Stimulated activated CD4-positive, alpha-beta T cell treated with anti-CD3 and anti-CD28 coated beads, Interleukin-15, amount 100 ng/mL, for 24 hours (primary cell): ENCODE data around the gene NAA15.
"Not testable (repeated sequence)": the region's sequence is repeated elsewhere in the genome, so short reads cannot be mapped to it uniquely, and the experiment has no call there.

Source experiments
- DNase-seq: peaks from one replicate; pipeline ENCODE4 v3.0.0-alpha.2; 2020

Gene NAA15

GRCh38 chr4:139368998-139369397 is 67.7 kb downstream of the NAA15 start:
- DNase-seq, result no peak

- no peak for DNase-seq
Measured at GRCh38 chr4:139374251-139374650, 72.9 kb downstream of the NAA15 start.

GRCh38 chr4:139386421-139386820 is 85.1 kb downstream of the NAA15 start:
- DNase-seq, result no peak

- no peak for DNase-seq
Measured at GRCh38 chr4:139389102-139389501, 87.8 kb downstream of the NAA15 start.

GRCh38 chr4:139389991-139390390 is 88.7 kb downstream of the NAA15 start:
- no peak for DNase-seq

GRCh38 chr4:139391731-139392130 is 90.4 kb downstream of the NAA15 start:
- DNase-seq, result no peak

- DNase-seq, result no peak
Measured at GRCh38 chr4:139392797-139393196, 91.5 kb downstream of the NAA15 start.

- DNase-seq, result no peak
Measured at GRCh38 chr4:139401368-139401767, 100.1 kb downstream of the NAA15 start.

- DNase-seq, result no peak
Measured at GRCh38 chr4:139402436-139402835, 101.1 kb downstream of the NAA15 start.

GRCh38 chr4:139403462-139403861 is 102.2 kb downstream of the NAA15 start:
- no peak for DNase-seq

GRCh38 chr4:139410312-139410711 is 109.0 kb downstream of the NAA15 start:
- DNase-seq, result no peak

GRCh38 chr4:139414671-139415210 is 113.4 kb downstream of the NAA15 start:
- not testable (repeated sequence) for DNase-seq

GRCh38 chr4:139416073-139416673 is 114.9 kb downstream of the NAA15 start:
- no peak for DNase-seq

- DNase-seq, result no peak
Measured at GRCh38 chr4:139419388-139419914, 118.1 kb downstream of the NAA15 start.

GRCh38 chr4:139420652-139421051 is 119.3 kb downstream of the NAA15 start:
- no peak for DNase-seq

- DNase-seq, result no peak
Measured at GRCh38 chr4:139436122-139436521, 134.8 kb downstream of the NAA15 start.

- no peak for DNase-seq
Measured at GRCh38 chr4:139438141-139438540, 136.8 kb downstream of the NAA15 start.

GRCh38 chr4:139441029-139441428 is 139.7 kb downstream of the NAA15 start:
- DNase-seq, result no peak

- DNase-seq, result no peak
Measured at GRCh38 chr4:139443661-139444060, 142.4 kb downstream of the NAA15 start.

- DNase-seq, result not testable (repeated sequence)
Measured at GRCh38 chr4:139444881-139445280, 143.6 kb downstream of the NAA15 start.

- DNase-seq, result not testable (repeated sequence)
Measured at GRCh38 chr4:139447078-139447477, 145.8 kb downstream of the NAA15 start.

- DNase-seq, result no peak
Measured at GRCh38 chr4:139450586-139450985, 149.3 kb downstream of the NAA15 start.

GRCh38 chr4:139451997-139452396 is 150.7 kb downstream of the NAA15 start:
- DNase-seq, result no peak

GRCh38 chr4:139453041-139453370 is 151.7 kb downstream of the NAA15 start:
- peak; percentile 75 for DNase-seq
